ENCODE results near the gene LAMA3. TPM values are rescaled to one million over a fixed set of nuclear protein-coding genes. Genes with fewer than 3 reads are reported as not detected.

The LAMA3 gene
- total RNA-seq, 1 experiment from 2014 or later = 8.1 TPM

DNA sequence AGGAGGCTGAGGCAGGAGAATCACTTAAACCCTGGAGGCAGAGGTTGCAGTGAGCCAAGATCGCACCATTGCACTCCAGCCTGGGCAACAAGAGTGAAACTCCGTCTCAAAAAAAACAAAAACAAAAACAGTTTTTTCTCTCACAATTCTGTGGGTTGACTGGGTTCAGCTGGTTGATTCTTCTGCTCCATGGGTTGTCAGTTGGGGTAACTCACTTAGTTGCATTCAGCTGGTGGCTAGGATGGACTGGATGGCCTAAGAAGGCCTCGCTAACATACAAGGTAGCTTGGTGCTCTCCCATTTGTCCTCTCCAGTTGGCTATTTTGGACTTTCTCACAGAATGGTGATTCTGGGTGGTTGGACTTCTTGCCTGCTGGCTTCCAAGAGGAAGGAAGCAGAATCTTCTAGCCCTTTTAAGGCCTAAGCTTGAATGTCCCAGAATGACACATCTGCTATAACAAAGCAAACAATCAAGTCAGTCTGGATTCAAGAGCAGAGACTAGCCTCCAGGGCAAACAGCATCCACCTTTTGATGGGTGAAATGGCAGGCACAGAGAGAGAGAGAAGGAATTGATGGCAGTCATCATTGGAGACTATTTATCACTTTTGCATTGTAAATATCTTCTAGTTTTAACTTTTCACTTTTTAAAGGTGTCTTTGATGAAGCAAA is 17.9 kb downstream of the LAMA3 start:
- no peaks in the 10 kb centered on the region for H3K4me1 ChIP-seq (ENCODE audit: control insufficient read depth, insufficient read depth, low read length)
- H3K27ac ChIP-seq (ENCODE audit: low read length) = no peak overlapping the region
- in situ Hi-C loops (cut with HindIII; ENCODE audit: low pct_unique_long_range_greater_than_20kb, low sequenced_read_pairs) (no loop called here), intact Hi-C loops (cut with micrococcal nuclease; ENCODE audit: unreplicated experiment) (loop anchor here (10.0 kb wide), 1 partner anchor 192 kb away; no protein-coding TSS in a partner anchor)
- H3K9me3 ChIP-seq (ENCODE audit: control insufficient read depth, insufficient read depth, low read depth, low read length) = peaks cover 8% of the 10 kb centered on the region; the same call in 1 of the 2 replicates
- ChIA-PET POLR2A (no interaction called here), CTCF (no interaction called here)
- TF ChIP-seq, protein P1, sequence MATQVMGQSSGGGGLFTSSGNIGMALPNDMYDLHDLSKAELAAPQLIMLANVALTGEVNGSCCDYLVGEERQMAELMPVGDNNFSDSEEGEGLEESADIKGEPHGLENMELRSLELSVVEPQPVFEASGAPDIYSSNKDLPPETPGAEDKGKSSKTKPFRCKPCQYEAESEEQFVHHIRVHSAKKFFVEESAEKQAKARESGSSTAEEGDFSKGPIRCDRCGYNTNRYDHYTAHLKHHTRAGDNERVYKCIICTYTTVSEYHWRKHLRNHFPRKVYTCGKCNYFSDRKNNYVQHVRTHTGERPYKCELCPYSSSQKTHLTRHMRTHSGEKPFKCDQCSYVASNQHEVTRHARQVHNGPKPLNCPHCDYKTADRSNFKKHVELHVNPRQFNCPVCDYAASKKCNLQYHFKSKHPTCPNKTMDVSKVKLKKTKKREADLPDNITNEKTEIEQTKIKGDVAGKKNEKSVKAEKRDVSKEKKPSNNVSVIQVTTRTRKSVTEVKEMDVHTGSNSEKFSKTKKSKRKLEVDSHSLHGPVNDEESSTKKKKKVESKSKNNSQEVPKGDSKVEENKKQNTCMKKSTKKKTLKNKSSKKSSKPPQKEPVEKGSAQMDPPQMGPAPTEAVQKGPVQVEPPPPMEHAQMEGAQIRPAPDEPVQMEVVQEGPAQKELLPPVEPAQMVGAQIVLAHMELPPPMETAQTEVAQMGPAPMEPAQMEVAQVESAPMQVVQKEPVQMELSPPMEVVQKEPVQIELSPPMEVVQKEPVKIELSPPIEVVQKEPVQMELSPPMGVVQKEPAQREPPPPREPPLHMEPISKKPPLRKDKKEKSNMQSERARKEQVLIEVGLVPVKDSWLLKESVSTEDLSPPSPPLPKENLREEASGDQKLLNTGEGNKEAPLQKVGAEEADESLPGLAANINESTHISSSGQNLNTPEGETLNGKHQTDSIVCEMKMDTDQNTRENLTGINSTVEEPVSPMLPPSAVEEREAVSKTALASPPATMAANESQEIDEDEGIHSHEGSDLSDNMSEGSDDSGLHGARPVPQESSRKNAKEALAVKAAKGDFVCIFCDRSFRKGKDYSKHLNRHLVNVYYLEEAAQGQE (IDR thresholded peaks at IDR 0.05; ENCODE audit: insufficient read depth in 1 of 2, low read depth in 2 of 2, low read length in 1 of 2) = no peak
- no peak overlapping the region for H3K4me3 ChIP-seq (ENCODE audit: low read depth in 2 of 2, low read length in 2 of 2)
- no TSS peak for BruUV-seq (replicated peaks)
- ATAC-seq = no peak
- DNase-seq (ENCODE audit: low read depth, low spot score) = no peak
- H3K36me3 ChIP-seq (ENCODE audit: control insufficient read depth, insufficient read depth, low read length) = no peaks in the 10 kb centered on the region
- no peaks in the 10 kb centered on the region; the same call in 1 of the 2 replicates for H3K27me3 ChIP-seq (ENCODE audit: control insufficient read depth, insufficient read depth, low read length)

DNA sequence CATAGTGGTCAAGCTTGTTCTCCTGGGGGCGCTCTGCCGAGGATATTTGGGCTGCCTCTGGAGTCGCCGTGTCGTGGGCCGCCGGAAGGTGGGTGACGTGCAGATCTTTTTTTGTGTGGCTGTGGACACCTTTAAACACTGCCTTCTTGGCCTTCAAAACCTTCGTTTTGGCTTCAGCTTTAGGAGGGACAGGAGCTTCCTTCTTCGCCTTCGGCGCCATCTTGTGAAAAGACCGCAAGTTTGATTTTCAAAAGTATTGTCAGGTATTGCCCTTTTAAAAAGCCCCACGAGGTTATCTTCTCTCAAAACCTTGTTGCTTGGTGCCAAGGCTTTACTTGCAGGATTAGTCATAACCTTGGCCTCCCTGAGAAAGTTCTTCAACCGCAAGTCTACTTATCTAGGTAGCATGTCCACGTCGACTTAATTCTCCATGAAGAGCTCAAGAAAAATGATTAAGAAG is 20.8 kb downstream of the LAMA3 start:
- no peak overlapping the region for H3K27ac ChIP-seq (ENCODE audit: low read length)
- ATAC-seq = no peak
- CTCF ChIA-PET = no interaction called here
- H3K27me3 ChIP-seq (ENCODE audit: control insufficient read depth, insufficient read depth, low read length) = no peaks in the 10 kb centered on the region
- in situ Hi-C loops (cut with HindIII; ENCODE audit: low pct_unique_long_range_greater_than_20kb, low sequenced_read_pairs) (no loop called here), intact Hi-C loops (cut with micrococcal nuclease; ENCODE audit: unreplicated experiment) (no loop called here)
- no TSS peak for BruUV-seq (replicated peaks)
- H3K36me3 ChIP-seq (ENCODE audit: control insufficient read depth, insufficient read depth, low read length) = no peaks in the 10 kb centered on the region
- POLR2A ChIA-PET = interaction anchor here (0.6 kb wide), 1 partner anchor 284 kb away, joined by 5 read pairs; no protein-coding TSS in a partner anchor
- no peaks in the 10 kb centered on the region for H3K4me1 ChIP-seq (ENCODE audit: control insufficient read depth, insufficient read depth, low read length)
- no peak for TF ChIP-seq CTCF (IDR thresholded peaks at IDR 0.05)
- TF ChIP-seq, protein P1 (IDR thresholded peaks at IDR 0.05; ENCODE audit: insufficient read depth in 1 of 2, low read depth in 2 of 2, low read length in 1 of 2) = no peak
- TF ChIP-seq POLR2AphosphoS5 (IDR thresholded peaks at IDR 0.05; ENCODE audit: low read depth, low read length) = no peak
- TF ChIP-seq SIN3A (IDR thresholded peaks at IDR 0.05; ENCODE audit: borderline replicate concordance, insufficient read depth, low read depth, low read length) = no peak
- TF ChIP-seq TCF7L2 (IDR thresholded peaks at IDR 0.05; ENCODE audit: low read depth, low read length) = no peak
- H3K4me3 ChIP-seq (ENCODE audit: low read depth in 2 of 2, low read length in 2 of 2) = no peak overlapping the region
- H3K9me3 ChIP-seq (ENCODE audit: control insufficient read depth, insufficient read depth, low read depth, low read length) = peaks cover 8% of the 10 kb centered on the region; the same call in 1 of the 2 replicates
- no peak for DNase-seq (ENCODE audit: low read depth, low spot score)

All from Panc1 (cell line).